AG10803 (cell line): ENCODE results near the gene EP400.
"Not testable (repeated sequence)": the region's sequence is repeated elsewhere in the genome, so short reads cannot be mapped to it uniquely, and the experiment has no call there.

ENCODE experiments used
- DNase-seq: peaks from one replicate; pipeline ENCODE4 v3.0.0; 2010; ENCODE audit warnings: low read depth
- H3K4me3 ChIP-seq: 2 replicates; pipeline ENCODE4 v1.5.1; 2011; ENCODE audit warnings: mild to moderate bottlenecking, low read length, control low read depth
- TF ChIP-seq, protein P1 (sequence below): conservative IDR thresholded peaks from 2 replicates; pipeline ENCODE4 v1.5.1; 2011; ENCODE audit warnings: mild to moderate bottlenecking, low read length, control low read depth, inconsistent platforms

The EP400 gene

DNA sequence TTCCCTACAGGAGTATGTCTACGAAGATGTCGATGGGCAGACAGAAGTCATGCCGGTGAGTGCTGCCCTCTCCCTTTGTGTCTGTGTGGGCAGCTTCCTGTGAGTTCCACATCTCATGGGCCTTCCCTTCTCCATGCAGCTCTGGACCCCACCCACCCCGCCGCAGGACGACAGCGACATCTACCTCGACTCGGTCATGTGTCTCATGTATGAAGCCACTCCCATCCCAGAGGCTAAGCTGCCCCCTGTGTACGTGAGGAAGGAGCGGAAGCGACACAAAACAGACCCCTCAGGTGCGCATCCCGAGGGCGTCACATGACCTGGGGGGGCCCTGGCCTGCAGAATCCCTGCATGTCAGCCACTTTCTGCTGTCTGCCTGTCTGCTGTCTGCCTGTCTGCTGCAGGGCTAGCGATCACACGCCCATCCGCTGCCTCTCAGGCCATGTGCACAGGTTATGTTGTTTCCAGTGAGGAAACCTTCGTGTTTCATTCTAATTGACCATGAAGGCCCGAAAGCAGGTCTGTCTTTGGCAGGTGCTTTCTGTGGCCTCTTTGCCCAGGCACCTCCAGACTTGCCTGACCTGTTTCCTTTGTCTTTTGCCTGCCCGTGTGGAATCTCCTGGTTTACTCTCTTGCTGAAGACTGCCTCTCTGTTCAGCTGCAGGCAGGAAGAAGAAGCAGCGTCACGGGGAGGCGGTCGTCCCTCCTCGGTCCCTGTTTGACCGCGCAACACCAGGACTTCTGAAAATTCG is 95.1 kb downstream of the EP400 start:
- H3K4me3 ChIP-seq: no peak overlapping the region
- TF ChIP-seq, protein P1, sequence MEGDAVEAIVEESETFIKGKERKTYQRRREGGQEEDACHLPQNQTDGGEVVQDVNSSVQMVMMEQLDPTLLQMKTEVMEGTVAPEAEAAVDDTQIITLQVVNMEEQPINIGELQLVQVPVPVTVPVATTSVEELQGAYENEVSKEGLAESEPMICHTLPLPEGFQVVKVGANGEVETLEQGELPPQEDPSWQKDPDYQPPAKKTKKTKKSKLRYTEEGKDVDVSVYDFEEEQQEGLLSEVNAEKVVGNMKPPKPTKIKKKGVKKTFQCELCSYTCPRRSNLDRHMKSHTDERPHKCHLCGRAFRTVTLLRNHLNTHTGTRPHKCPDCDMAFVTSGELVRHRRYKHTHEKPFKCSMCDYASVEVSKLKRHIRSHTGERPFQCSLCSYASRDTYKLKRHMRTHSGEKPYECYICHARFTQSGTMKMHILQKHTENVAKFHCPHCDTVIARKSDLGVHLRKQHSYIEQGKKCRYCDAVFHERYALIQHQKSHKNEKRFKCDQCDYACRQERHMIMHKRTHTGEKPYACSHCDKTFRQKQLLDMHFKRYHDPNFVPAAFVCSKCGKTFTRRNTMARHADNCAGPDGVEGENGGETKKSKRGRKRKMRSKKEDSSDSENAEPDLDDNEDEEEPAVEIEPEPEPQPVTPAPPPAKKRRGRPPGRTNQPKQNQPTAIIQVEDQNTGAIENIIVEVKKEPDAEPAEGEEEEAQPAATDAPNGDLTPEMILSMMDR: no peak
- DNase-seq: no peak

DNA sequence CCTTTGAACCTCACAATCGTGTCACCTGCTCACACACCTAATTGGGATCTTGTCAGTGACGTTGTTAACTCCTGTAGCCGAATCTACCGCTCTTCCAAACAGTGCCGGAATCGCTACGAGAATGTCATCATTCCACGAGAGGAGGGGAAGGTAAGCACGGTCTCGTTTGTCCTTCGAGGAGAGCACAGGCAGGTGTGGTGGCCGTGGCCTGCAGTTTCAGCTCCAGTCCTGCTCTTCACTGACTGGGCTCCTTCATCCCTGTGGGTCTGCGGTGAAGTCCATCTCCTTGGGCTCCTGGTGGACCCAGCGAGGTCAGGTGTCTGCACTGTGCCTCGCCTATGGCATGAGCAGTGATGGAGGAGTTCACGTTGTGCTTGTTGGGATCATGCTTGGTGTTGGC is 96.0 kb downstream of the EP400 start:
- TF ChIP-seq, protein P1: no peak
- no peak for DNase-seq
- H3K4me3 ChIP-seq: no peak overlapping the region

DNA sequence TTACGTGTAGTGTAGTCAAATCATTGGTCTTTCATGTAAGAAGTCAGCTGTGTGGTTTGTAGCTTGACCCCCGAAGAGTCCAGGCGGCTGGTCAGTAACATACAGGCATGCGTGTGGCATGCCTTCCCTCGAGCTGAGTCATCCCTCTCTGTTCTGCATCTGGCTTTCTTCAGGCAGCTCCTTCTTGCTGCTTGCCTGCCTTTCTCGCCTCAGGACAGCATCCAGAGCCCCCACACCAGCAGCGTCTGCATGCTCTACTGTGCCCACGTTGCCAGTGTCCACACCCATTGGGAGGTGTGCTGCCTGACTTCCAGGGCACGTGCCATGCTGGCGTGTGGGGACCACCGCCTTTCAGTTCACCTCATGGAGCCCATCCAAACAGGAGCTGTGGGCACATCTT is 96.8 kb downstream of the EP400 start:
- no peak overlapping the region for H3K4me3 ChIP-seq
- TF ChIP-seq, protein P1: no peak
- peak; percentile 89 for DNase-seq

DNA sequence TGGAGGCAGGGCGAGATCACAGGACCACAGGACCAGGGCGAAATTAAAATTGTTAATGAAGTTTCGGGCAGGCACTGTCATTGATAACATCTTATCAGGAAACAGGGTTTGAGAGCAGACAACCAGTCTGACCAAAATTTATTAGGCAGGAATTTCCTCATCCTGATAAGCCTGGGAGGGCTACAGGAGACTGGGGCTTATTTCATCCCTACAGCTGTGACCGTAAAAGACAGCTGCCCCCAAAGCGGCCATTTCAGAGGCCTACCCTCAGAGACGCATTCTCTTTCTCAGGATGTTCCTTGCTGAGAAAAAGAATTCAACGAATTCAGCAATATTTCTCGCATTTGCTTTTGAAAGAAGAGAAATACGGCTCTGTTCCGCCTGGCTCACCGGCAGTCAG is 97.9 kb downstream of the EP400 start:
- DNase-seq, H3K4me3 ChIP-seq: not testable (repeated sequence)

DNA sequence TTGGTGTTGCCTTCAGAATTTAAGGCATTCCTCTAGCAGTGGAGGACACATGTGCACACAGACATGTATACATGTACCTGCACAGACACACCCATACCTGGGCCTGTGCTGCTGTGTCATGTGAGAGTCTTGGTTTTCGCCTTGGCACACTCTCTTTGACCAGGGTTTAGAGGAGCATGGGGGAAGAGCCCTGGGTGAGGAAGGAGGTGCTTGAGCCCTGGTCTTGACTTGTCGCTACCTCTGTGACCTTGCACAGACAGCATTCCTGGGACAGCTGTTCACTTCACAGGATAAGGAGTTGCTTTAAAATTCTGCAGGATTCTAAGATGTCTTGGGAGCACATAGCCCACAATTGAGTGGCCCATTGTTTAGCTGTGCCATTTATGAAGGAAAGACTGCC is 99.7 kb downstream of the EP400 start:
- no peak for DNase-seq
- TF ChIP-seq, protein P1: no peak
- no peak overlapping the region for H3K4me3 ChIP-seq

DNA sequence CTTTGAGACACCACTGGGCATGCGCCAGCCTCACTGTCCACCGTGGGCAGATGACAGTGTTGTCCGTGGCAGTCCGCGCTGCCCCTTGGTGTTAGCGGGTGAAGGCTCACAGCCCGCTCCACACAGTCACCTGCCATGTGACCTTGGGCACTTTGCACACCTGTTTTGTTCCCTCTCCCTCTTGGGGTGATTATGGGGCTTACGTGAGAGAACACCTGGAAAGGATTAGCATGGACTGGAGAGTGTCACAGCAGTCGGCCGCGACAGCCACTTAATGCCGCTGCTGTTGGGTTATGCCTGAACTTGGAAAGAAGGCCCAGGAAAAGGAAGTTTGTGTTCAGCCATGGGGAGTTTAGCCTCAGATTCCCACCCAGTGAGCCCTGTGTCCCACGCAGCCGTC is 100.1 kb downstream of the EP400 start:
- no peak overlapping the region for H3K4me3 ChIP-seq
- TF ChIP-seq, protein P1: no peak
- DNase-seq: no peak

DNA sequence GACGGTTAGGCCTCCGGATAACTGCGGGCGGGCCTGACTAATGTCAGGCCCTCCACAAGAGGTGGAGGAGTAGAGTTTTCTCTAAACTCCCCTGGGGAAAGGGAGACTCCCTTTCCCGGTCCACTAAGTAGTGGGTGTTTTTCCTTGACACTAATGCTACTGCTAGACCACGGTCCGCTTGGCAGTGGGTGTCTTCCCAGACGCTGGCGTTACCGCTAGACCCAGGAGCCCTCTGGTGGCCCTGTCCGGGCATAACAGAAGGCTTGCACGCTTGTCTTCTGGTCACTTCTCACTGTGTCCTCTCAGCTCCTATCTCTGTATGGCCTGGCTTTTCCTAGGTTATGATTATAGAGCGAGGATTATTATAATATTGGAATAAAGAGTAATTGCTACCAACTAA is 102.0 kb downstream of the EP400 start:
- H3K4me3 ChIP-seq: not testable (repeated sequence)
- peak; percentile 23 for DNase-seq
- TF ChIP-seq, protein P1: peak; percentile 42
